A673 (cell line): ENCODE results near the gene RBPMS2. TPM values are rescaled to one million over a fixed set of nuclear protein-coding genes. Genes with fewer than 3 reads are reported as not detected.

Experiments used
- BruUV-seq: library from RNA; stranded (reverse); fragments of 400-500 nt; replicated peaks from 2 replicates; lab custom pipeline; 2021; lab: Mats Ljungman, UMichigan
- CTCF ChIA-PET: fragments of 300-600 bp; sonication (Branson Sonifier 250); formaldehyde crosslinking; loops from one replicate; lab custom pipeline; 2022; ENCODE audit warnings: antibody characterized with exemption; lab: Charles Lee
- POLR2A ChIA-PET: fragments of 300-600 bp; sonication (Branson Sonifier 250); formaldehyde crosslinking; loops from one replicate; lab custom pipeline; 2022; ENCODE audit warnings: antibody characterized with exemption; ENCODE audit not compliant: low non-redundant PET; lab: Charles Lee
- DNase-seq: peaks from one replicate; pipeline ENCODE4 v3.0.0-alpha.2; 2015; ENCODE audit warnings: low spot score
- H3K27ac ChIP-seq: fragments of 200-600 bp; sonication (generic); 2 replicates; pipeline ENCODE4 v1.5.1; 2016; ENCODE audit warnings: mixed run types, low read depth, mild to moderate bottlenecking, mixed read lengths, antibody characterized with exemption, low read length; ENCODE audit not compliant: poor library complexity, severe bottlenecking
- H3K27me3 ChIP-seq: fragments of 200-600 bp; sonication (generic); replicated peaks from 2 replicates; pipeline ENCODE4 v1.6.1; 2017; ENCODE audit warnings: mixed run types, low read depth, mild to moderate bottlenecking, mixed read lengths, antibody characterized with exemption, low read length; ENCODE audit not compliant: insufficient read depth, poor library complexity
- H3K36me3 ChIP-seq: fragments of 200-600 bp; sonication (generic); 2 replicates; pipeline ENCODE4 v1.6.1; 2016; ENCODE audit warnings: mixed run types, mild to moderate bottlenecking, mixed read lengths, antibody characterized with exemption, low read length; ENCODE audit not compliant: insufficient read depth, poor library complexity, severe bottlenecking
- H3K4me1 ChIP-seq: fragments of 200-600 bp; sonication (generic); 2 replicates; pipeline ENCODE4 v1.6.1; 2017; ENCODE audit warnings: mixed run types, mild to moderate bottlenecking, mixed read lengths, antibody characterized with exemption, low read length; ENCODE audit not compliant: insufficient read depth, poor library complexity, severe bottlenecking
- H3K4me3 ChIP-seq: fragments of 200-600 bp; sonication (generic); 2 replicates; pipeline ENCODE4 v1.5.1; 2016; ENCODE audit warnings: low read depth, mixed run types, mild to moderate bottlenecking, mixed read lengths, low read length; ENCODE audit not compliant: poor library complexity, severe bottlenecking
- H3K9me3 ChIP-seq: fragments of 200-600 bp; sonication (generic); 2 replicates; pipeline ENCODE4 v1.6.1; 2016; ENCODE audit warnings: mixed run types, low read depth, mild to moderate bottlenecking, mixed read lengths, antibody characterized with exemption, low read length; ENCODE audit not compliant: poor library complexity, severe bottlenecking
- EZH2 ChIP-seq: fragments of 200-600 bp; sonication (generic); IDR thresholded peaks from 2 replicates; pipeline ENCODE4 v1.6.1; 2017; ENCODE audit warnings: borderline replicate concordance, low read depth, mild to moderate bottlenecking, mixed read lengths, antibody characterized with exemption, low read length; ENCODE audit not compliant: poor library complexity, severe bottlenecking
- intact Hi-C: fragments of 100-400 bp; cut with micrococcal nuclease; formaldehyde crosslinking; loops from one replicate; pipeline ENCODE4 v1.10.0; 2022; ENCODE audit not compliant: unreplicated experiment
- total RNA-seq: library from RNA; stranded (reverse); gene quantifications from 2 replicates; pipeline ENCODE4 v1.2.3, GENCODE V29; 2021
- TF ChIP-seq, protein P1 (sequence below): fragments of 300-800, 200-600 bp; sonication (generic); conservative IDR thresholded peaks from 2 replicates; pipeline ENCODE4 v1.5.1; 2017; ENCODE audit warnings: low read depth, mild to moderate bottlenecking, antibody characterized with exemption, low read length, moderate library complexity, mixed read lengths

The RBPMS2 gene
- total RNA-seq, 1 experiment from 2014 or later: 2.9 TPM

DNA sequence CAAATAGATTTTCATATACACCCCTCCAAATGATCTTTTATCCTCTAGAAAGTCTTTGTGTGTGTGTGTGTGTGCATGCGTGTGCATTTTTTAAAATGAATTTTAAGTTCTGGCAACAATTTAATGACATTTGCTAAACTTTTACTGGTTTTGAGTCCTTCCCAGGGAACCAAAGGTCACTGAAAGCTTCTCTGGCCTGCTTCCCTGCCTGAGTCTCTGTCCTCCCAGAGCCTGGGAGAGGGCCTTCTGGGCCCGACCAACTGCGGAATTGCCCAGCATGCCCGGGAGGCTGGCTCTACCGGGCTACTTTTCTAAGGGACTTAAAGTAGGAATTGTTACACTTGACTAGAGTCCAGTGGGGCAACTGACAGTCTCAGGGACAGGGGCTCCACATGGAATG lies 7.4 kb upstream of the RBPMS2 start:
- no peak for DNase-seq
- intact Hi-C loops: no loop called here
- Histone ChIP-seq H3K9me3 (no peaks in the 10 kb centered on the region), H3K36me3 (no peaks in the 10 kb centered on the region), H3K4me1 (no peaks in the 10 kb centered on the region), H3K4me3 (no peak overlapping the region), H3K27ac (no peak overlapping the region), H3K27me3 (no peaks in the 10 kb centered on the region)
- ChIA-PET CTCF (interaction anchor here (0.6 kb wide), 1 partner anchor 33 kb away, joined by 3 read pairs; no protein-coding TSS in a partner anchor), POLR2A (interaction anchor here (0.6 kb wide), 1 partner anchor 399 kb away, joined by 9 read pairs; no protein-coding TSS in a partner anchor)
- BruUV-seq: no TSS peak
- no peak for TF ChIP-seq EZH2
- TF ChIP-seq, protein P1, sequence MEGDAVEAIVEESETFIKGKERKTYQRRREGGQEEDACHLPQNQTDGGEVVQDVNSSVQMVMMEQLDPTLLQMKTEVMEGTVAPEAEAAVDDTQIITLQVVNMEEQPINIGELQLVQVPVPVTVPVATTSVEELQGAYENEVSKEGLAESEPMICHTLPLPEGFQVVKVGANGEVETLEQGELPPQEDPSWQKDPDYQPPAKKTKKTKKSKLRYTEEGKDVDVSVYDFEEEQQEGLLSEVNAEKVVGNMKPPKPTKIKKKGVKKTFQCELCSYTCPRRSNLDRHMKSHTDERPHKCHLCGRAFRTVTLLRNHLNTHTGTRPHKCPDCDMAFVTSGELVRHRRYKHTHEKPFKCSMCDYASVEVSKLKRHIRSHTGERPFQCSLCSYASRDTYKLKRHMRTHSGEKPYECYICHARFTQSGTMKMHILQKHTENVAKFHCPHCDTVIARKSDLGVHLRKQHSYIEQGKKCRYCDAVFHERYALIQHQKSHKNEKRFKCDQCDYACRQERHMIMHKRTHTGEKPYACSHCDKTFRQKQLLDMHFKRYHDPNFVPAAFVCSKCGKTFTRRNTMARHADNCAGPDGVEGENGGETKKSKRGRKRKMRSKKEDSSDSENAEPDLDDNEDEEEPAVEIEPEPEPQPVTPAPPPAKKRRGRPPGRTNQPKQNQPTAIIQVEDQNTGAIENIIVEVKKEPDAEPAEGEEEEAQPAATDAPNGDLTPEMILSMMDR: no peak

DNA sequence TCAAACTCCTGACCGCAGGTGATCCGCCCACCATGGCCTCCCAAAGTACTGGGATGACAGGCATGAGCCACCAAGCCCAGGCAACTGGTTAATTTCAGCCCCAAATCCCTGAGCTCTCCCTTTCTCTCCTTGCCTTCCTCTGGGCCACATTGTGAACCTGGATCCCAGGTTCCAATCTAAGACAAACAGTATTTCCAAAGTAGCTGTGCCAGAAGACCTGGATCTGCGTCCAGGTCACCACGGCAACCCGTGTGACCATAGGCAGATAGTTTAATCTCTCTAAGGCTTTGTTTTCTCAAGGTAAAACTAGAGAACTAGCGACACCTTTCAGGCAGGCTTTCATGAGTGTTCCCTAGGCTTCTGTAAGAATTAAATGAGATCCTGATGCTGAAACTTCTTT lies 5.9 kb upstream of the RBPMS2 start:
- no peaks in the 10 kb centered on the region for H3K9me3 ChIP-seq
- H3K4me1 ChIP-seq: peaks cover 1% of the 10 kb centered on the region
- TF ChIP-seq, protein P1: no peak
- TF ChIP-seq EZH2: no peak
- DNase-seq: no peak
- CTCF ChIA-PET: no interaction called here
- no peak overlapping the region for H3K4me3 ChIP-seq
- no peaks in the 10 kb centered on the region for H3K27me3 ChIP-seq
- H3K27ac ChIP-seq: no peak overlapping the region
- BruUV-seq: no TSS peak
- POLR2A ChIA-PET: no interaction called here
- intact Hi-C loops: no loop called here
- H3K36me3 ChIP-seq: no peaks in the 10 kb centered on the region

DNA sequence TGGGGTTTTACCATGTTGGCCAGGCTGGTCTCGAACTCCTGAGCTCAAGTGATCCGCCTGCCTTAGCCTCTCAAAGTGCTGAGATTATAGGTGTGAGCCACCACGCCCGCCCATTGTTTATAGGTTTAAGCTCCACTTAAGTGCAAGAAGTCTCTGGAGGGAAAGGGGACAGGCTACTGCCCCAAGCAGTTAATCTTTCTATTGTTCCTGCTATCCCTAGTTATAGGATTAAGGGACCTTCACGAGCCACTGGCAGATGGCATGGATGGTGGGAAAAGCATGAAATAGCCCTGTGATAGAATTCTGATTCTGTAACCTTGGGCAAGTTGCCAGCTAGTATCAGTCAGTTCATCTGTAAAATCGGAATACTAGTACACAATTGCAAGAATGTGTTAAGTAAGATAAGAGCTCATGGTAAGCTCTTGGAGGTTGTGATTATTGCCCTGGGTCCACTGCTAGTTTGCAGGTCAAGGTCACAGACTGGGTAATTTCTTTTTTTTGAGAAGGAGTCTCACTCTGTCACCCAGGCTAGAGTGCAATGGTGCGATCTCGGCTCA lies 5.3 kb upstream of the RBPMS2 start:
- peaks cover 7% of the 10 kb centered on the region for H3K4me1 ChIP-seq
- intact Hi-C loops: no loop called here
- no peak for DNase-seq
- TF ChIP-seq EZH2: no peak
- TF ChIP-seq, protein P1: no peak
- H3K27me3 ChIP-seq: no peaks in the 10 kb centered on the region
- no peaks in the 10 kb centered on the region for H3K36me3 ChIP-seq
- no peak overlapping the region for H3K4me3 ChIP-seq
- CTCF ChIA-PET: no interaction called here
- H3K27ac ChIP-seq: no peak overlapping the region
- no TSS peak for BruUV-seq
- H3K9me3 ChIP-seq: no peaks in the 10 kb centered on the region
- POLR2A ChIA-PET: no interaction called here
